ENCODE results near the gene OR51L1. TPM values are rescaled to one million over a fixed set of nuclear protein-coding genes. Genes with fewer than 3 reads are reported as not detected.

The OR51L1 gene
- total RNA-seq, 2 donors from 2014 or later = not detected

GRCh38 chr11:4979036-4979435 is 15.6 kb upstream of the OR51L1 start:
- no peaks in the 10 kb centered on the region for H3K9me3 Mint-ChIP-seq
- Histone ChIP-seq H3K9ac (ENCODE audit: extremely low read depth, low read length, poor library complexity, severe bottlenecking) (no peak overlapping the region), H3K27ac (ENCODE audit: low read depth, low read length) (no peak overlapping the region), H3K4me1 (ENCODE audit: control insufficient read depth, insufficient read depth, low read length) (no peaks in the 10 kb centered on the region), H3K27me3 (ENCODE audit: control insufficient read depth, insufficient read depth, low read length, poor library complexity, severe bottlenecking) (no peaks in the 10 kb centered on the region), H3K36me3 (ENCODE audit: control insufficient read depth, insufficient read depth, low read length) (no peaks in the 10 kb centered on the region), H3K9me3 (ENCODE audit: control insufficient read depth, low read length) (no peaks in the 10 kb centered on the region), H3K4me3 (ENCODE audit: low read length) (no peak overlapping the region)
- TF ChIP-seq CTCF (conservative IDR thresholded peaks at IDR 0.05) = no peak
- no peak overlapping the region for H3K4me3 Mint-ChIP-seq
- peaks cover 8% of the 10 kb centered on the region for H3K4me1 Mint-ChIP-seq
- no peaks in the 10 kb centered on the region for H3K27me3 Mint-ChIP-seq (ENCODE audit: insufficient read depth)
- H3K36me3 Mint-ChIP-seq (ENCODE audit: low read depth) = no peaks in the 10 kb centered on the region
- DNase-seq = no peak
- WGBS, 2 experiments (ENCODE audit: insufficient coverage in 1 of 2, insufficient read length in 1 of 2) = 93 to 100% methylated on average over 3 of the region's 3 CpGs
- no peak overlapping the region for H3K27ac Mint-ChIP-seq

- WGBS, 2 experiments (ENCODE audit: insufficient coverage in 1 of 2, insufficient read length in 1 of 2) = 86 to 100% methylated on average over 1 to 3 of the region's 3 CpGs
- no peak overlapping the region for H3K4me3 ChIP-seq (ENCODE audit: low read length)
Observed at GRCh38 chr11:4982678-4983077, 12.0 kb upstream of the OR51L1 start.

GRCh38 chr11:4983841-4984240 is 10.8 kb upstream of the OR51L1 start:
- Histone ChIP-seq H3K9ac (ENCODE audit: extremely low read depth, low read length, poor library complexity, severe bottlenecking) (no peak overlapping the region), H3K27ac (ENCODE audit: low read depth, low read length) (no peak overlapping the region), H3K36me3 (ENCODE audit: control insufficient read depth, insufficient read depth, low read length) (no peaks in the 10 kb centered on the region), H3K4me3 (ENCODE audit: low read length) (no peak overlapping the region), H3K9me3 (ENCODE audit: control insufficient read depth, low read length) (no peaks in the 10 kb centered on the region), H3K27me3 (ENCODE audit: control insufficient read depth, insufficient read depth, low read length, poor library complexity, severe bottlenecking) (no peaks in the 10 kb centered on the region), H3K4me1 (ENCODE audit: control insufficient read depth, insufficient read depth, low read length) (no peaks in the 10 kb centered on the region)
- Mint-ChIP-seq H3K27ac (no peak overlapping the region), H3K36me3 (ENCODE audit: low read depth) (no peaks in the 10 kb centered on the region), H3K4me1 (peaks cover 11% of the 10 kb centered on the region), H3K27me3 (ENCODE audit: insufficient read depth) (no peaks in the 10 kb centered on the region), H3K9me3 (no peaks in the 10 kb centered on the region), H3K4me3 (no peak overlapping the region)
- DNase-seq = peak; percentile 51
- WGBS, 2 experiments (ENCODE audit: insufficient coverage in 1 of 2, insufficient read length in 1 of 2) = 72 to 76% methylated on average over 5 to 6 of the region's 6 CpGs
- no peak for TF ChIP-seq CTCF (conservative IDR thresholded peaks at IDR 0.05)

More at GRCh38 chr11:4982678-4983077, 12.0 kb upstream of the OR51L1 start:
- Mint-ChIP-seq H3K9me3 (no peaks in the 10 kb centered on the region), H3K27me3 (ENCODE audit: insufficient read depth) (no peaks in the 10 kb centered on the region), H3K27ac (no peak overlapping the region), H3K4me1 (peaks cover 11% of the 10 kb centered on the region), H3K4me3 (no peak overlapping the region), H3K36me3 (ENCODE audit: low read depth) (no peaks in the 10 kb centered on the region)
- H3K4me1 ChIP-seq (ENCODE audit: control insufficient read depth, insufficient read depth, low read length) = no peaks in the 10 kb centered on the region
- TF ChIP-seq CTCF (conservative IDR thresholded peaks at IDR 0.05) = no peak
- H3K9ac ChIP-seq (ENCODE audit: extremely low read depth, low read length, poor library complexity, severe bottlenecking) = no peak overlapping the region
- H3K36me3 ChIP-seq (ENCODE audit: control insufficient read depth, insufficient read depth, low read length) = no peaks in the 10 kb centered on the region
- no peak for DNase-seq
- H3K9me3 ChIP-seq (ENCODE audit: control insufficient read depth, low read length) = no peaks in the 10 kb centered on the region
- no peaks in the 10 kb centered on the region for H3K27me3 ChIP-seq (ENCODE audit: control insufficient read depth, insufficient read depth, low read length, poor library complexity, severe bottlenecking)
- no peak overlapping the region for H3K27ac ChIP-seq (ENCODE audit: low read depth, low read length)
